H1 (cell line): Measurements from ENCODE around the gene NFIA. TPM values are rescaled to one million over a fixed set of nuclear protein-coding genes. Genes with fewer than 3 reads are reported as not detected.

ENCODE experiments used
- CTCF ChIA-PET: fragments of 300-600 bp; sonication (Branson Sonifier 250); formaldehyde crosslinking; loops from one replicate; lab custom pipeline; 2021; ENCODE audit not compliant: partially characterized antibody; lab: Charles Lee
- POLR2A ChIA-PET: fragments of 300-600 bp; sonication (Branson Sonifier 250); formaldehyde crosslinking; loops from one replicate; lab custom pipeline; 2021; ENCODE audit warnings: inconsistent platforms; ENCODE audit not compliant: partially characterized antibody; lab: Charles Lee
- DNase-seq, 2 experiments: peaks; one replicate each; pipeline versions ENCODE4 v3.0.0 to v3.0.0-alpha.2; 2010 to 2022; ENCODE audit warnings: low spot score in 2 of 2, low read depth in 1 of 2, mixed read lengths in 1 of 2
- FAIRE-seq: peaks from 2 replicates; lab custom pipeline; 2011; peaks lifted over from hg19 to GRCh38; lab: Jason Lieb, UNC
- H2AFZ ChIP-seq: 2 replicates; pipeline ENCODE4 v1.8.1; 2012; ENCODE audit warnings: low read length, inconsistent platforms
- H2AK5ac ChIP-seq: 2 replicates; pipeline ENCODE4 v1.6.1; 2013; ENCODE audit warnings: low read depth, low read length
- H2BK120ac ChIP-seq: replicated peaks from 2 replicates; pipeline ENCODE3; 2013; ENCODE audit warnings: low read depth, low read length, inconsistent platforms
- H2BK12ac ChIP-seq: 2 replicates; pipeline ENCODE4 v1.6.1; 2013; ENCODE audit warnings: low read depth, low read length
- H2BK15ac ChIP-seq: 2 replicates; pipeline ENCODE4 v1.6.1; 2013; ENCODE audit warnings: low read length
- H2BK20ac ChIP-seq: 2 replicates; pipeline ENCODE4 v1.6.1; 2013; ENCODE audit warnings: low read length
- H2BK5ac ChIP-seq: 2 replicates; pipeline ENCODE4 v1.6.1; 2013; ENCODE audit warnings: low read depth, low read length
- H3K14ac ChIP-seq: 2 replicates; pipeline ENCODE4 v1.6.1; 2013; ENCODE audit warnings: inconsistent platforms; ENCODE audit not compliant: insufficient read length
- H3K18ac ChIP-seq: 2 replicates; pipeline ENCODE4 v1.6.1; 2013; ENCODE audit warnings: low read length; ENCODE audit errors: extremely low read depth
- H3K23ac ChIP-seq: 2 replicates; pipeline ENCODE4 v1.6.1; 2013; ENCODE audit warnings: inconsistent platforms; ENCODE audit not compliant: insufficient read length
- H3K23me2 ChIP-seq: 2 replicates; pipeline ENCODE4 v1.6.1; 2013; ENCODE audit warnings: low read depth, low read length
- H3K27ac ChIP-seq: 2 replicates; pipeline ENCODE4 v1.6.1; 2011; ENCODE audit warnings: low read depth, low read length, inconsistent platforms
- H3K27me3 ChIP-seq, 4 experiments: replicated peaks in 1 of 4; 1 replicate in 1 of 4; 2 replicates in 3 of 4; pipeline versions ENCODE4 v1.6.1 to v1.8.1; 2011 to 2013; ENCODE audit warnings: low read length in 3 of 4, mild to moderate bottlenecking in 3 of 4, inconsistent platforms in 2 of 4, mixed read lengths in 2 of 4, moderate library complexity in 1 of 4; ENCODE audit not compliant: control insufficient read depth in 3 of 4, insufficient read depth in 3 of 4; ENCODE audit errors: extremely low read depth in 1 of 4
- H3K36me3 ChIP-seq, 4 experiments: 2 replicates each; pipeline versions ENCODE4 v1.6.1 to v1.8.1; 2011 to 2013; ENCODE audit warnings: mild to moderate bottlenecking in 4 of 4, low read length in 3 of 4, moderate library complexity in 2 of 4, control low read depth in 1 of 4, inconsistent platforms in 1 of 4; ENCODE audit not compliant: insufficient read depth in 4 of 4, control insufficient read depth in 2 of 4
- H3K4ac ChIP-seq: replicated peaks from 2 replicates; pipeline ENCODE3; 2013; ENCODE audit warnings: low read length, low read depth, mixed read lengths, inconsistent platforms; ENCODE audit not compliant: insufficient read length
- H3K4me1 ChIP-seq, 4 experiments: replicated peaks in 1 of 4; 1 replicate in 1 of 4; 2 replicates in 3 of 4; pipeline versions ENCODE4 v1.6.1 to v1.8.1; 2011 to 2013; ENCODE audit warnings: low read length in 3 of 4, inconsistent platforms in 2 of 4, mixed read lengths in 1 of 4; ENCODE audit not compliant: insufficient read depth in 4 of 4, control insufficient read depth in 3 of 4
- H3K4me2 ChIP-seq, 2 experiments: 2 replicates each; pipeline versions ENCODE4 v1.6.1 to v1.8.1; 2011 to 2013; ENCODE audit warnings: low read depth in 2 of 2, low read length in 2 of 2, control low read depth in 1 of 2, inconsistent platforms in 1 of 2, mild to moderate bottlenecking in 1 of 2; ENCODE audit not compliant: insufficient read depth in 1 of 2
- H3K4me3 ChIP-seq, 4 experiments: fragments of 200-600, 300-600 bp in 1 of 4; sonication (generic), shearing (Covaris generic), sonication (Bioruptor Twin) in 1 of 4; 2 replicates each; pipeline versions ENCODE4 v1.5.1 to v1.8.1; 2011 to 2016; ENCODE audit warnings: low read length in 4 of 4, low read depth in 3 of 4, control low read depth in 2 of 4, inconsistent platforms in 2 of 4, mild to moderate bottlenecking in 2 of 4, mixed read lengths in 1 of 4, moderate library complexity in 1 of 4; ENCODE audit not compliant: insufficient read depth in 2 of 4; ENCODE audit errors: extremely low read depth in 1 of 4
- H3K56ac ChIP-seq: replicated peaks from 2 replicates; pipeline ENCODE3; 2013; ENCODE audit warnings: low read depth, mild to moderate bottlenecking, mixed read lengths, low read length, inconsistent platforms; ENCODE audit not compliant: insufficient read length
- H3K79me1 ChIP-seq: 2 replicates; pipeline ENCODE4 v1.6.1; 2013; ENCODE audit warnings: low read depth, low read length, control low read depth
- H3K79me2 ChIP-seq, 2 experiments: 2 replicates each; pipeline versions ENCODE4 v1.6.1 to v1.8.1; 2012 to 2013; ENCODE audit warnings: low read length in 2 of 2, mild to moderate bottlenecking in 2 of 2, inconsistent platforms in 1 of 2; ENCODE audit not compliant: insufficient read depth in 2 of 2, control insufficient read depth in 1 of 2
- H3K9ac ChIP-seq, 4 experiments: replicated peaks in 1 of 4; 1 replicate in 1 of 4; 2 replicates in 3 of 4; pipeline versions ENCODE4 v1.6.1 to v1.8.1; 2011 to 2013; ENCODE audit warnings: low read depth in 3 of 4, low read length in 3 of 4, control low read depth in 2 of 4, mild to moderate bottlenecking in 2 of 4, moderate library complexity in 2 of 4, inconsistent platforms in 1 of 4; ENCODE audit errors: extremely low read depth in 1 of 4
- H3K9me3 ChIP-seq, 2 experiments: 2 replicates each; pipeline versions ENCODE4 v1.6.1 to v1.8.1; 2012 to 2013; ENCODE audit warnings: mild to moderate bottlenecking in 2 of 2, moderate library complexity in 2 of 2, control low read depth in 1 of 2, inconsistent platforms in 1 of 2, low read depth in 1 of 2, low read length in 1 of 2, mixed read lengths in 1 of 2; ENCODE audit not compliant: insufficient read depth in 2 of 2
- H4K20me1 ChIP-seq, 2 experiments: replicated peaks in 1 of 2; 2 replicates each; pipeline versions ENCODE3 to v1.8.1; 2011 to 2013; ENCODE audit warnings: inconsistent platforms in 2 of 2, low read length in 2 of 2, mild to moderate bottlenecking in 1 of 2; ENCODE audit not compliant: insufficient read depth in 2 of 2, control insufficient read depth in 1 of 2
- H4K5ac ChIP-seq: 2 replicates; pipeline ENCODE4 v1.6.1; 2013; ENCODE audit warnings: low read length, low read depth, mixed read lengths, inconsistent platforms; ENCODE audit not compliant: insufficient read length
- H4K8ac ChIP-seq: 2 replicates; pipeline ENCODE4 v1.8.0; 2013; ENCODE audit warnings: mild to moderate bottlenecking, moderate library complexity, low read length, inconsistent platforms; ENCODE audit not compliant: insufficient read depth; ENCODE audit errors: extremely low read depth
- H4K91ac ChIP-seq: replicated peaks from 2 replicates; pipeline ENCODE3; 2013; ENCODE audit warnings: low read length, mixed read lengths, inconsistent platforms; ENCODE audit not compliant: insufficient read length
- GTF2F1 ChIP-seq: IDR thresholded peaks from 2 replicates; pipeline ENCODE4 v1.6.1; 2012; ENCODE audit warnings: low read depth, low read length, improper control_type of control experiment, borderline replicate concordance
- HDAC2 ChIP-seq, 2 experiments: fragments of 300-600 bp in 1 of 2; sonication (generic) in 1 of 2; IDR thresholded peaks; 2 replicates each; pipeline ENCODE4 v1.6.1; 2011 to 2012; ENCODE audit warnings: low read depth in 2 of 2, low read length in 2 of 2, mild to moderate bottlenecking in 2 of 2, moderate library complexity in 2 of 2, borderline replicate concordance in 1 of 2, inconsistent platforms in 1 of 2
- JUN ChIP-seq: IDR thresholded peaks from 2 replicates; pipeline ENCODE4 v1.6.1; 2011; ENCODE audit warnings: low read depth, mild to moderate bottlenecking, improper control_type of control experiment, low read length
- MAFK ChIP-seq: IDR thresholded peaks from 2 replicates; pipeline ENCODE4 v1.6.1; 2012; ENCODE audit warnings: low read depth, mild to moderate bottlenecking, improper control_type of control experiment, low read length
- MAX ChIP-seq: IDR thresholded peaks from 2 replicates; pipeline ENCODE4 v1.6.1; 2012; ENCODE audit warnings: inconsistent platforms
- PHF8 ChIP-seq: fragments of 200-600 bp; sonication (generic); conservative IDR thresholded peaks from 2 replicates; pipeline ENCODE4 v1.7.1; 2012; ENCODE audit warnings: low read depth, mild to moderate bottlenecking, inconsistent platforms, low read length, moderate library complexity
- POLR2AphosphoS5 ChIP-seq: IDR thresholded peaks from 2 replicates; pipeline ENCODE4 v1.6.1; 2011; ENCODE audit warnings: low read depth, low read length
- RFX5 ChIP-seq: IDR thresholded peaks from 2 replicates; pipeline ENCODE4 v1.6.1; 2011; ENCODE audit warnings: low read depth, low read length, improper control_type of control experiment, borderline replicate concordance
- RNF2 ChIP-seq: fragments of 200-900, 300-1000 bp; sonication (generic); IDR thresholded peaks from 2 replicates; pipeline ENCODE4 v1.7.1; 2016; ENCODE audit warnings: borderline replicate concordance, low read depth, mild to moderate bottlenecking, antibody characterized with exemption, low read length; ENCODE audit not compliant: poor library complexity, severe bottlenecking; ENCODE audit errors: missing control alignments
- SAP30 ChIP-seq: fragments of 300-600 bp; sonication (generic); IDR thresholded peaks from 2 replicates; pipeline ENCODE4 v1.7.1; 2012; ENCODE audit warnings: low read length, moderate library complexity, mild to moderate bottlenecking, inconsistent platforms; ENCODE audit not compliant: insufficient read depth, insufficient replicate concordance
- TBP ChIP-seq: IDR thresholded peaks from 2 replicates; pipeline ENCODE4 v1.6.1; 2011; ENCODE audit warnings: low read depth, low read length, improper control_type of control experiment
- USF2 ChIP-seq: IDR thresholded peaks from 2 replicates; pipeline ENCODE4 v1.6.1; 2011; ENCODE audit warnings: low read length, improper control_type of control experiment
- WGBS, 2 experiments: shearing (Covaris generic) in 1 of 2; methylation state at CpG; one replicate each; pipeline versions ENCODE4 v1.1.6 to v1.1.7; 2013 to 2015; ENCODE audit warnings: low lambda C conversion rate in 2 of 2, mixed read lengths in 2 of 2, inconsistent platforms in 1 of 2, low coverage in 1 of 2, missing lambda C conversion rate in 1 of 2; ENCODE audit not compliant: insufficient replicate concordance in 2 of 2, insufficient coverage in 1 of 2, insufficient read length in 1 of 2; ENCODE audit errors: extremely low coverage in 1 of 2, missing lambda C conversion rate in 1 of 2; 5-methylcytosine and 5-hydroxymethylcytosine counted together
- polyA plus RNA-seq, 7 experiments: library from polyadenylated mRNA; depleted of rRNA in 3 of 7; stranded (reverse) in 5 of 7; unstranded in 2 of 7; fragments of >200 nt in 5 of 7; fragments of 200-250 nt in 2 of 7; gene quantifications; 1 replicate in 5 of 7; 2 replicates in 1 of 7; 4 replicates in 1 of 7; pipeline versions ENCODE4 v1.2.1 to v1.2.3, GENCODE V29; 2011 to 2013; ENCODE audit warnings: missing spikeins in 2 of 7, mixed read lengths in 2 of 7
- total RNA-seq: library from RNA; stranded (reverse); fragmentation: NEBNext Ultra II Directional; extraction: Animal tissue kit (Norgen Biotek cat#: 25700); gene quantifications from 2 replicates; pipeline ENCODE4 v1.2.1, GENCODE V29; 2021

The NFIA gene
- total and polyA plus RNA-seq, 2 of the 8 experiments (the other 6 are each of a cell fraction or from before 2014, with no cell fraction given): 1.8 to 2.3 TPM

- no peak overlapping the region for H2AK5ac ChIP-seq
- DNase-seq (no peak), FAIRE-seq (no peak)
- H2BK12ac ChIP-seq: no peak overlapping the region
- H2BK15ac ChIP-seq: no peak overlapping the region
- H3K36me3 ChIP-seq: no peaks in the 10 kb centered on the region
- no peaks in the 10 kb centered on the region for H3K79me2 ChIP-seq
- H3K14ac ChIP-seq: no peak overlapping the region
- H4K20me1 ChIP-seq: peaks cover 0 to 2% of the 10 kb centered on the region in 2 experiments
- H4K5ac ChIP-seq: no peak overlapping the region
- H2BK20ac ChIP-seq: no peak overlapping the region
- H3K23ac ChIP-seq: no peak overlapping the region
- no peak overlapping the region for H2BK120ac ChIP-seq
- no peak overlapping the region for H2AFZ ChIP-seq
- 78% methylated on average over 1 of the region's 1 CpG; no CpG with 5 or more reads in 1 of the 2 experiments for WGBS, 2 experiments
- H3K4me2 ChIP-seq: no peak overlapping the region
- H3K79me1 ChIP-seq: no peaks in the 10 kb centered on the region
- no peaks in the 10 kb centered on the region for H3K4me1 ChIP-seq
- POLR2A ChIA-PET: no interaction called here
- no peak overlapping the region for H3K9ac ChIP-seq
- no peak overlapping the region for H3K4me3 ChIP-seq
- H3K23me2 ChIP-seq: no peaks in the 10 kb centered on the region
- no peaks in the 10 kb centered on the region for H3K9me3 ChIP-seq
- peaks cover 7 to 19% (median 12%) of the 10 kb centered on the region in 4 experiments for H3K27me3 ChIP-seq
- H3K27ac ChIP-seq: no peak overlapping the region
- CTCF ChIA-PET: interaction anchor here (0.6 kb wide), 1 partner anchor 41 kb away, joined by 3 read pairs; no protein-coding TSS in a partner anchor
- no peak overlapping the region for H3K18ac ChIP-seq
- no peak overlapping the region for H4K91ac ChIP-seq
- H3K56ac ChIP-seq: no peak overlapping the region
- H4K8ac ChIP-seq: no peak overlapping the region
- H3K4ac ChIP-seq: no peak overlapping the region
- no peak overlapping the region for H2BK5ac ChIP-seq
- no peak for TF ChIP-seq SAP30
- TF ChIP-seq RNF2: no peak
- TF ChIP-seq GTF2F1: no peak
- TF ChIP-seq RFX5: no peak
- no peak for TF ChIP-seq PHF8
- no peak for TF ChIP-seq USF2
- no peak for TF ChIP-seq HDAC2 (IDR thresholded peaks at IDR 0.05; ENCODE audit: borderline replicate concordance in 1 of 2, low read depth in 2 of 2, low read length in 2 of 2)
- no peak for TF ChIP-seq MAFK
- TF ChIP-seq TBP: no peak
- TF ChIP-seq POLR2AphosphoS5: no peak
- no peak for TF ChIP-seq MAX
- TF ChIP-seq JUN: no peak
These were observed 387.0 kb downstream of the NFIA start for GRCh38 chr1:61469365-61469764.
